Activated T-cell treated with anti-CD3 and anti-CD28 coated beads, Interleukin-2, amount 50 U/mL, for 1 hour (primary cell): ENCODE data around the gene PLAAT3.
A peak's percentile ranks its signal among the peaks of the same experiment; 100 is the strongest.
"Not testable (repeated sequence)": the region's sequence is repeated elsewhere in the genome, so short reads cannot be mapped to it uniquely, and the experiment has no call there.

Experiments used
- DNase-seq: peaks from one replicate; pipeline ENCODE4 v3.0.0-alpha.2; 2020

PLAAT3 gene

DNA sequence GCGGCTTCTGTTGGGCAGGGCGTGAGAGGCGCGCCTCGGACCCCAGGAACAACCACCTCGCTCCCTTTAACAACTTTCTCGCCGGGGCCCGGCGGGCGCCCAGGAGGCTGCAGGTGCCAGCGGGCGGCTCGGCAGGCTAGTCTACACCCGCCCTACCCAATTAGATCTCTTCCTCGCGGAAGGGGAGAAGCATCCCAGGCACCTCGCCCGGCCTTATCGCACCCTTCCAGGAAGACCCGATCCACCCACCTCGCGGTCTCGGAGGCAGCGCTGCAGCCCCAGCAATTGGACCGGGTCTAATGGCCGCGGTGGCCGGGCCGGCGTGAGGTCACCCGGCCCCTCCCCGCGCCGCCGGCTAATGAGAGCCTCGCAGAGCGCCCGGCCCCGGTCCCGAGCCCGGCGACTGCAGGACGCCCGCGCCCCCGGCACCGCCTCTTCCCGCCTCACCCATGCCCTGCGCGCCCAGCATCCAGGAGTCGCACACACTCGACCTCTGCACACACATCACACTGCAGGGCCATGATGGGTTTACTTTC is at the start of gene PLAAT3:
Gene PLAAT3, minus strand, starts transcription at position 298 of the 536 bp plus-strand sequence. CDS start 419 bp downstream, outside the sequence.
- DNase-seq, result peak; percentile 44

DNA sequence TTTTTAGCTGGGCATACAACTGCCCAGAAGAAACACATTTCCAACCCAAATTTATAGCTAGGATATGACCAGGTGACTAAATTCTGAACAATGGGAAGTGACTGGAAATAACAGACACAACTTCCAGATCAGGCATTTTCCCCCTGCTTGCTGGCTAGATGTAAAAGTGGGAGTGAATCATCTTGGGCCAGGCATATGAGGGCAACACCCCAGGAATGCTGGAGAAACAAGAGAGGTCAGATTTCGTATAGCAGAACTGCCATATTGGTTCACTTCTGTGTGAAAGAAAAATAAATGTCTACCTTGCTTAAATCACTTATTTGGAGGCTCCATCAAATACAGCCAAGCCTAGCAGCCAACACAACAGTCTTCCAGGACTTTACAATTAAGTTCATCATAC is 49.6 kb upstream of the PLAAT3 start:
- DNase-seq, result no peak

DNA sequence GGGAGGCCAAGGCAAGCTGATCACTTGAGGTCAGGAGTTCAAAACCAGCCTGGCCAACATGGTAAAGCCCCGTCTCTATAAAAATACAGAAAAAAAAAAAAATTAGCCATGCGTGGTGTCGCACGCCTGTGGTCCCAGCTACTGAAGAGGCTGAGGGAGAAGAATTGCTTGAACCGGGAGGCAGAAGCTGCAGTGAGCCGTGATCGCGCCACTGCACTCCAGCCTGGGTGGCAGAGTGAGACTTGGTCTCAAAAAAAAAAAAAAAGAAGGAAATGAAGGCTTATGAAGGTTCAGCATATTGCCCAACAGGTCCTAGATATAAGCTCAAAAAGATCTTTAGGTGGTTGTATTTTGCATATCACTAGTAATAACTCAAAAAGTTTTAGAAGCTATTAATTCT is 46.7 kb upstream of the PLAAT3 start:
- no peak for DNase-seq

DNA sequence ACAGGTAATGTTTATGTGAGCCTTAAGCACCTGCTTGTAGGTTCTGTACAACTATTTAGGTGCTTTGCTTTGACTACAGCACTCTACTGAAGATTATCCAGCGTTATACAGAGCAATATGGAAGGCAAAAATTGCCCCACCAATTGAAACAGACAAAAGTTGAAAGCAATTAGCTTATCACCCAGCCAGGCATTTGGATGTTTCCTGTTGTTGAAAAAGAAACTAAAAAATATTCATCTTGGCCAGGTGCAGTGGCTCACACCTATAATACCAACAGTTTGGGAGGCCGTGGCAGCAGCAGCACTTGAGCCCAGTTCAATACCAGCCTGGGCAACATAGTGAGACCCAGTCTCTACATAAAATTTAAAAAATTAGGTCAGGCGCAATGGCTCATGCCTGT is 38.4 kb upstream of the PLAAT3 start:
- no peak for DNase-seq

DNA sequence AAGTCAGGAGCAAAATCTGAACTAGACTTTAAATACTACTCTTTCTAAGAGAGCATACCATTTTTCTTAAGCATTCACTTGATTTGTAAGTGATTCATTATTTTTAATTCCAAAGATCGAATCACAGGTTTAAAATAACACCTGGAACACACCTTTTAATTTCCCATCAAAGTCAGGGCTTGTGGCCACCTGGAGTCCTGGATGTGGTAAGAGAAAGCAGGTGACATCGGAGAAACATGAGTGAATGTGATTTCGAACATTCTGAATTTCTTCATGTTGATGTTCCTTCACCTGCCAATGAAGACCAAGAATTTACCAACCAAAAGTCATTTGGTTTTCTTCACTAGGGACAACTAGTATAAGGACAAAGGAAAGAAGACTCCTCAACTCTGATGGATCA is 29.0 kb upstream of the PLAAT3 start:
- no peak for DNase-seq

DNA sequence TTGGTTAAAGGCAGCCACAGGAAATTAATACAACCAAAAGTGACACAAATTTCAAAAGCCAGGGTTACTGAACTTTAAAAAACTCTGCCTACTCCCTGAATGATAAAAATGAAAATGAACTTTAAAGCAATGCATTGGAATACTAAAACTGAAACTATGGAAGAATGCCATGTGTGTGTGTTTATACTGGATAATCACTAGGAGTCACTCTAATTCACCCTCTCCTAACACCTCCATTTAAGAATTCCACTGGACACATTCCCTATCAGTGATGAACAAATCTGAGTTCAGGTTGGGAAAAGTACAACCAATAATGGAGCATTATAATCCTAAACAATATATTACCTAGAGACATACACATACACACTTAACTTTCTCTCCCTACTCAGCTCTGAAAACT is 27.5 kb upstream of the PLAAT3 start:
- DNase-seq, result no peak

DNA sequence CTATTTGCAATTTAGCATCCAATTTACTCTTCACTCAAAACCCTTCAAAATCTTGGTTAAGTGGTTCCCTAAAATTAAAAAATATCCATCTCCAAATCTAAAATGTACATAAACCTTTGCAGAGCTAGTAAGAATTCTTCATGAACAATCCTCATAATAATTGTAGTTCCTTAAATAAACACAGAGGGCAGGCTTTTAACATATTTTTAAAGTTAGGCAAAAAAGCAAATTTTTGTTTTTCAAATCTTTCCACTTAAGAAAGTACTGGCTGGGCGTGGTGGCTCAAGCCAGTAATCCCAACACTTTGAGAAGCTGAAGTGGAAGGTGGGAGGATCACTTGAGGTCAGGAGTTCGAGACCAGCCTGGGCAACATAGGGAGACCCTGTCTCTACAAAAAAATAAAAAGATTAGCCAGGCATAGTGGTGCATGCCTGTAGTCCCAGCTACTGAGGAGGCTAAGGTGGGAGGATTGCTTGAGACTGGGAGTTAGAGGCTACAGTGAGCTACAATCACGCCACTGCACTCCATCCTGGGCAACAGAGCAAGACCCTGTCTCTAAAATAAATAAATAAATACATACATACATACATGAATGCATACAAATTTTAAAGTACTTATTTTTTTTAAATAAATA is 25.1 kb upstream of the PLAAT3 start:
- no peak for DNase-seq

DNA sequence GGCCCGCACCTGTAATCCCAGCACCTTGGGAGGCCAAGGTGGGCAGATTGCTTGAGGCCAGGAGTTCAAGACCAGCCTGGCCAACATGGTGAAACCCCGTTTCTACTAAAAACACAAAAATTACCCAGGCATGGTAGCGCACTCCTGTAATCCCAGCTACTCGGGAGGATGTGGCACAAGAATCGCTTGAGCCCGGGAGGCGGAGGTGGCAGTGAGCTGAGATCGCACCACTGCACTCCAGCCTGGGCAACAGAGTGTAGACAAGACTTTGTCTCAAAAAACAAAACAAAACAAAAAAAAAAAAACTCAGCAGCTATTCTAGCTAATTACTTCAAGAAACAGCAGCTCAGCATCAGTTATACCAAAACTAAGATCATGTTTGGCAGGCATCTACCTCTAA is 24.2 kb upstream of the PLAAT3 start:
- DNase-seq, result not testable (repeated sequence)

DNA sequence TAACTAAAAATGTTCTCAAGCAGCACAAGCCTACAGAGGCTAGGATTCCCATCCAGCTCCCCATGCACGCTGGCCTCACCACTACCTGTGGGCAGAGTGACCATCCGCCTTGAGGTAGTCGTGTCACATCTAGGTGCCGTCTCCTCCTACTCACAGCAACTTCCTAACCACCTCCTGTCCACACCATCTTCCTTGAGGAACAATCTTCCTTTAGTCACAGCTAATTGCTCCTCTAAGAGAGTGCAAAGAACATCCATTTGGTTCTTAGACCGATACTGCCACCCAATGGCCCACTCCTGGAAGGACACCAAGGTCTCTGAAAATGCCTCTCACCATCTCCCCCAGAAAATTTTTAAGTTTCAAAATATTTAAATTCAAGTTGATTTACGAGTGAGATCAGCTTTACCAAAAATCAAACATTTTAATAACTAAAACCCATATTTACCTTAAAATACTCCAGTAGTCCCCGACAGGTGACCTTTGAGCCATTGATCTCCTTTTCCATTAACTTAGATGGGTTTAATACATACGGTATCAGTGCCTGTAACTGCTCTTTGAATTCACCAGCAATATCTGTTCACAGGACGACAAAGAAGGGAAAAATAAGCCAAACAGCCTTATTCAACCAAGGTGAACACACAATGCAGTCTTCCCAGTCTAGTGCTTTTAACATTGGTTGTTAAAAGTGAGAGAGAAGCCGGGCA is 21.7 kb upstream of the PLAAT3 start:
- DNase-seq, result peak; percentile 73

DNA sequence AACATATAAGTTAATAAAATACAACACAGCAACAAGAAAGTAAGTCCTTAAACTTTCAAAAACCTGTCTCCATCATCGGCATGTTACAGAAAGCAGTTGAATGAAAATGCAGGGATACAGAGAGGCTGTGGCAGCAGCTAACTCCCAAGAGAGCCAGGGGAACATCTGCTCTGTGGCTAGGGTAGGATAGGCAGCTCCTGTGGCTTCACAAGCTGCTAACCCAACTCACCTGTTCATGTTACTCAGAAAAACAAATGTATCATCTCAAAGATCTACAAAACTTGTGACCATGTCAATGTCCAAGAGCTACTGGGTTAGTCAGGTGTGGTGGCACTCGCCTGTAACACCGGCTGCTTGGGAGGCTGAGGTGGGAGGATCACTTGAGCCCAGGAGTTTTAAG is 15.2 kb upstream of the PLAAT3 start:
- no peak for DNase-seq

DNA sequence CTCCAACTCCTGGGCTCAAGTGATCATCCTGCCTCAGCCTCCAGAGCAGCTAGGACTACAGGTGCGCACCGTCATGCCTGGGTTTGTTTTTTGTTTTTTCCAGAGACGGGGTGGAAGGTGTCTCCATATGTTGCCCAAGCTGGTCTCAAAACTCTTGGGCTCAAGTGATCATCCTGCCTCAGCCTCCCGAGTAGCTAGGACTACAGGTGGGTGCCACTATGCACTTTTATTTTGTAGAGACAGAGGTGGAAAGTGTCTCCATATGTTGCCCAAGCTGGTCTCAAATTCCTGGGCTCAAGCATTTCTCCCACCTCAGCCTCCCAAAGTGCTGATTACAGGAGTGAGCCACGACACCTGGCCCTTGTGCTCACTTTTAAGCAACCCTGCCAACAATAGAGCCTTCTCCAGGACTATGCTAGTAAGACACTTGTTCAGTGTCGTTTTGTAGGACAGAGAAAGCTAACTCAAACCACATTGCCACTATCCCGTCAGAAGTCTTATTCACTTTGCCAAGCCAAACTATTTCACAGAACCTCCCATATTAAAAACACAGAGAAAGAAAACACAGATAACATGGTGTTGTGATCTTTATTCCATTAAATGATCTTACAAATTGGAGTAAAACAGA is 9.4 kb upstream of the PLAAT3 start:
- no peak for DNase-seq

DNA sequence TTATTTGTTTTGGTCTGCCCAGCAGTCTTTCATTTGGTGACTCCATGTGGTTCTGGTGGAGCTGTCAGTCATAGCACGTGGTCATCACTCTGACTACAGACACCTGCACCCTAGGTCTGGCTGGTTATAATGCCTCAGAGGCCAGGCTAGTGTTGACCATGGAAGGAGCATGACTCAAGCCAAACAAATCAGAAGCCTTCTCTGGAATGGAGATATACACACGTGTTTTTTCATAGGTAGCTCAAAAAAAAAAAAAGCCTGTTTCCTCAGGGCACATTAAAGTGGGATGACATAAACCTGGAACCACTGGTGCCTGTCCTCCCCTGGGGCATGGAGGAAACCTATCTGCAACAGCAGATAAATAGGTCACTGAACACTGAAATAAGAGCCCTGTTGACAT is 8.1 kb upstream of the PLAAT3 start:
- DNase-seq, result no peak

DNA sequence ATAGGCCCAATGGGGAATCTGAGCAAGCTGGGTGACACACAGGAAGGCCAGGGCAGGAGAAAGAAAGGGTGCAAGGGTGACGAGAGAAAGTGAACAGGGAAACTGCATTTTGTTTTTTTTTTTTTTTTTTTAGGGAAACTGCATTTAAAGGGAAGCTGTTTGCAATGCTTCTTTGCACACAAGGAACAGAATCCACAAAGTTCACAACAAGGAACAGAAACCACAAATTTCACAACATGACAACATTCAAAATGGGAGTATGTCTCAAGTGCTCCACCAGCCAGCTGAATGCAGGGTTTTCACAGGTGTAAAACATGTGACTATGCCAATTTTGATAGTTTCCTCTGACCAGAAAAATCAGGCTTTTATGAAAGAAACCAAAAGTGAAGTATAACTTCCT is 6.8 kb upstream of the PLAAT3 start:
- DNase-seq, result no peak

DNA sequence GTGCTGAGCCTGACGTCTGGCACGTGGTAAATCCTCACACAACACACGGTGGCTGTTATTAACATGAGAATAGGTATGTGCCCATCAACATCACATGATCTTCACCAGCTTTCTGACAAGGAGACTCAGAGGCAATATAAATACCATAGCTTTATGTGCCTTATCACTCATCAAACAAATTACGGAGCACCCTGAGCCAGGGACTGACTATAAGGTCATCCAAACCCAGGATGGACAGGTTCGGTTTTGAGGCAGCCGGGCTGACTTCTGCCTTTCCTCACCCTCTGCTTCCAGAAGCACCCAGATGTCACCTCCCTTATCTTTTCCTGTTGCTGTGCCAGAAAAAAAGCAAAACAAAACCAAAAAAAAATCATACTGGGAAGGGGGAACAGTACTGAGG is 5.7 kb upstream of the PLAAT3 start:
- DNase-seq, result no peak

DNA sequence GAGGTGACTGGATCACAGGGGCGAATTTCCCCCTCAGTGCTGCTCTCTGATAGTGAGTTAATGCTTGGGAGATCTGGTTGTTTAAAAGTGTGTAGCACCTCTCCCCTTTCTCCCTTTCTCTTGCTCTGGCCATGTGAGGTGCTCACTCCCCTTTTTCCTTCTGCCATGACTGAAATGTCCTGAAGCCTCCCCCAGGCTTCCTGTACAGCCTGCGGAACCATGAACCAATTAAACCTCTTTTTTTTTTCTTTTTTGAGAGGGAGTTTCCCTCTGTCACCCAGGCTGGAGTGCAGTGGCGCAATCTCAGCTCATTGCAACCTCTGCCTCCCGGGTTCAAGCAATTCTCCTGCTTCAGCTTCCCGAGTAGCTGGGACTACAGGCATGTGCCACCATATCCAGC is 3.5 kb upstream of the PLAAT3 start:
- DNase-seq, result not testable (repeated sequence)

DNA sequence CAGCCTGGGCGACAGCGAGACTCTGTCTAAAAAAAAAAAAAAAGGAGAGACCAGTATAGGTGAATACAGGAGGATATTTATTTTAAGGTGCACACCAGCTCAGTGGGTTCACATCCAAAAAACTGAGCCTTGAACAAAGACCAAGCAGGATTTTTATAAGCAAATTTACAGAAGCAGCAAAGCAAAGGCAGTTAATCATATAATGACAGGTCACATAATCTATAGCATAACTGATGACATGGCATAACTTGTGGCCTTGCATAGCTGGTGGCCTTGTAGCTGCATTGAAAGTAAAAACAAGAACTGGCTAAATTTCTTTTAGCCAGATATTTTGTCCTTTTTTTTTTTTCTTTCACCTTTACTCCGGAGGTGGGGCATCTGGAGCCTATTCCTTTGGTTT is 2.7 kb upstream of the PLAAT3 start:
- no peak for DNase-seq

DNA sequence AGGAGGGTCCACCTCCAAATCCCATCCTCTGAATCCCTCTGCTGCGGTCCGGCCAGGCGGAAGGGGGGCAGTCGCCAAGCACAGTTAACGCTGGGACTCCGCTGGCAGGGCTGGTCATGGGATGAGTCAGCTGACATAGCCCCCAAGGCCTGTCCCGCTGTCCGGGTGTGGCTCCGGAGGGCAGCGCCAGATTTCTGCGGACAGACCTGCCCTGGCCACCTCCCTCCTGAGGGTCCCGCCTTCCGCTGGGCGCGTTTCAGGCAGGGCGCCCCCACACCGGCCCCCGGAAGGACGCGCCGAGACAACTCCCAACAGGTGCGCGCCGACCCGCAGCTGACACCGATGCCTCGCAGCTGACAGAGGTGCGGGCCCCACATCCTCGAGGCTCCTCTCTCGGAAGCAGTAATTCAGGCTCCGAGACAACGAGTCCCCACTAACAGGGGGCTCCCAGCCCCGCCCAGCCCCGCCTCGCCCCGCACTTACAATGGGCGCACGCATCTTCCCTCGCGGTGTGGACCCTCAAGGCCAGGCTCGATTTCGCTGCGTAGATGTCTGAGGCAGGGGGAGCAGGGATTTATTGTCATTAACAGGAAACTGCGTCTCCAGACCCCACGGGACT is 607 bp downstream of the PLAAT3 start:
- DNase-seq, result peak; percentile 22

DNA sequence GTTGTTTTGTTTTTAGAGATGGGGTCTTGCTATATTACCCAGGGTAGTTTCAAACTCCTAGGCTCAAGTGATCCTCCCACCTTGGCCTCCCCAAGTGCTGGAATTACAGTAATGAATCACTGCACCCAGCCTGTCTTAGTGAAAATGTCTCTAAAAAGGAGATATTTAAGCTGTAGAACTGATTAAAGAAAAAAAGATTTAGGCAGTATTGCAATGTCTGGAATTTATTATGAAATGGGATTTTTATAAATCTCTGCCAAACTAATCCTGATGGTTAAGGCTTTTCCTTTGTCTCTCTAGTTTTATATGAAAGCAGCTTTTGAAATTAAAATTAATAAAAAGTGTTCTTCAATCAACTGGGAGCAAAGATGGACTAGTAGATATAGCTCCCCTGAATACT is 2.1 kb downstream of the PLAAT3 start:
- DNase-seq, result no peak

DNA sequence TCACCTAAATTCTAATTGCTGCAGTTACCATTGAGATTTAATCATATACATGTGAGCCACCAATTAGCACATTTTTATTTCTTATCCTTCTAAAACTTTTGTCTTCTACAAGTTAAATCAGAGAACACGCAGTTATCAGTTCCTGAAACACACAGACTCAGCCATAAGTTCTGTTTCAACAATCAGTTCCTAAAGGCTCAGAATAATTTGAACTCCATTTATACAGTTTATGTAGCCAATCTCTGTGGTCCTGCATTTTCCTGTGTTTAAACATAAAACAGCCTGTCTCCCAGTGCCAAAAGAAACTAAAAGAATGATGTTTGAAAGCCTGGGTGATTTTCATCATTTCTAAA is 2.9 kb downstream of the PLAAT3 start:
- DNase-seq, result no peak

DNA sequence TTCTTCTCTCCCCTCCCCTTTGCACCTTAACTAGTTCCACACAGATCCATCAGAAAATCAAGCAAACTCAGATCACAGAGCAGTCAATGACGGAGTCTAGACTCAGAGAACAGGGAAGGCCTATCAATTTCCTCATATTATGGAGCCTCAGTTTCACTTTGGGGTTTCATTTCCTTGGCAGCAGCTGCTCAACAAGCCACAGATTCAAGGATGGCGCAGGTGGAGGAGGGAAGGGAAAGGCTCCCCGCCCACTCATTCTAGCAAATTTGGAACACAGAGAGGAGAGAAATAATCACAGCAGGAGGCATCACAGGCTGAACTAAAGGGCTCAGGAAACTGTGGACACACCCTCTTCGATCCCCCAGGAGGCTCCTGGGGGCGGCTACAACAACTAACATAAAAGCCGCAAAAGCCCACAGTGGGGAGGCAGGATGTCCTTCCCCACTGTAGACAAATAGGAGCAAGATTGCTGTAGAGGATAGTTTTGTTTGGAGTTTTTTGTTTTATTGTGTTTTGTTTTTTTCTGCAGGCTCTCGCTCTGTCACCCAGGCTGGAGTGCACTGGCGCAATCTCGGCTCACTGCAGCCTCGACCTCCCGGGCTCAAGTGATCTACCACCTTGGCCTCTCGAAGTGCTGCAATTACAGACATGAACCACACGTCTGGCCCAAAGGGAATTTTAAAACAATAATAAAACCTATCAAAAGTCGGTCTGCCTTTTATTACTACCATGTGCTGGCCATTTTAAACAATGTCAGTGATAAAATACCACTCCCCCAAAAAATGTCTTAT is 3.4 kb downstream of the PLAAT3 start:
- DNase-seq, result no peak

DNA sequence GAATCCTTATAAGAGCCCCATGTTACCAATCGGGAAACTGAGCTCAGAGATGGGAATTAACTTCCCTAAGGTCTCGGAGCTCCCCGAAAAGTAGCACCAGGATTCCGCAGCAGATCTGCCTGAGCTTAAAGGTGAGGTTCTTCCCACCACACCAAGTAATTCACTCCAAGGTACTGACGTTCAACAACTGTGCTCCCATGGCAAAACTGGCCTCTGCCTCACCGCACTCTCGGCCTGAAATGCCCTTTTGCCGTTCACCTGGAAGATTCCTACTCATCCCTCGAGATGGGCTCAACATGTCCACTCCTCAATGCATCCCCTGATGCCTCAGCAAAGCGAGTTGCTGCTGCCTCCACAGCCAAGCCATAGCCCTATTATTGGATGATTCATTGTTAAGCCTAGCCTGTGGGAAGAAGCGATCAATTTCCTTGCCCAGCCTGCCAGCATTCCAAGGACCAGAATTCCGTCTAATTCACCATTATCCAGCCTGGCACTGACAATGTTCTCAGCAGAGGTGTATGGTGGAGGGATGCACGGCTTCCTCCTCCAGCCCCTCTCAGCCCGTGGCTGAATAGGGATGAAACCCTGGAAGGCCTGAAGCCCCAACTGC is 4.2 kb downstream of the PLAAT3 start:
- DNase-seq, result no peak

DNA sequence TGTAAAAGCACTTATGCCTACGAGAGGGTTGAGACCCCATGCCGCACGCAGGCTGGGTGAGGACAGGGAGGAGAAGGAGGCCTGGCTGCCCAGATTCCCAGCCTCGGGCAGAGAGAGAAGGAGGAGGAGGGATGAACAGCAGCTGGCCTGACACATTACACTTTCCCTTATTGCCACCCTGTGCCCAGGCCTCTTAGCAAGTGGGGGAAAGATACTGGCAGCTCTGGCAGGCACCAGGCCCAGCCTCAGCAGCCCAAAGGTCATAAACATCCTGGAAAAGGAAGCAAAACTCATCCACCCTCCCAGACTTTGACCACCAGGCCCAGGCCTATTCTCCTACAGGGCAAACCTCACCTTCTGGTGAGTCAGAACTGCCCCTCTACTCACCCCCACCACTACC is 4.7 kb downstream of the PLAAT3 start:
- DNase-seq, result no peak
